B cell (primary cell): ENCODE measurements around the gene SUSD5. TPM values are rescaled to one million over a fixed set of nuclear protein-coding genes. Genes with fewer than 3 reads are reported as not detected.

Source experiments
- ATAC-seq: fragments of 200-7000 bp; cut with Tn5 transposase; one replicate; pipeline ENCODE4 v1.10.0; 2021; ENCODE audit warnings: low read depth, mild to moderate bottlenecking, moderate number of reproducible peaks, moderate library complexity
- CTCF ChIA-PET: fragments of 350-600 bp; sonication (Branson Sonifier 250); formaldehyde crosslinking; loops from one replicate; lab custom pipeline; 2021; ENCODE audit warnings: antibody characterized with exemption, inconsistent platforms; lab: Charles Lee
- POLR2A ChIA-PET: fragments of 350-600 bp; sonication (Branson Sonifier 250); formaldehyde crosslinking; loops from one replicate; lab custom pipeline; 2021; ENCODE audit warnings: antibody characterized with exemption; lab: Charles Lee
- DNase-seq: peaks from one replicate; pipeline ENCODE4 v3.0.0; 2013
- H2AFZ ChIP-seq: 2 replicates; pipeline ENCODE4 v1.6.1; 2012; ENCODE audit warnings: mild to moderate bottlenecking, low read depth, low read length; ENCODE audit not compliant: insufficient read depth, poor library complexity, severe bottlenecking
- H3K27ac ChIP-seq, 2 donors: 1 replicate in 1 of 2; 2 replicates in 1 of 2; pipeline ENCODE4 v1.5.1; 2012 to 2013; ENCODE audit warnings: low read length in 2 of 2, mild to moderate bottlenecking in 2 of 2, moderate library complexity in 1 of 2
- H3K27me3 ChIP-seq, 4 experiments: fragments of 200-600 bp in 1 of 4; sonication (generic) in 1 of 4; replicated peaks in 1 of 4; 1 replicate in 2 of 4; 2 replicates in 2 of 4; pipeline versions ENCODE4 v1.6.1 to v1.7.0; 2013 to 2016; ENCODE audit warnings: low read length in 3 of 4, mild to moderate bottlenecking in 2 of 4, mixed read lengths in 1 of 4, moderate library complexity in 1 of 4; ENCODE audit not compliant: insufficient read depth in 4 of 4, control insufficient read depth in 3 of 4; ENCODE audit errors: control extremely low read depth in 1 of 4
- H3K36me3 ChIP-seq, 2 experiments: replicated peaks in 1 of 2; 1 replicate in 1 of 2; 2 replicates in 1 of 2; pipeline versions ENCODE4 v1.6.1 to v1.7.1; 2013; ENCODE audit warnings: low read length in 1 of 2; ENCODE audit not compliant: insufficient read depth in 2 of 2, control insufficient read depth in 1 of 2; ENCODE audit errors: control extremely low read depth in 1 of 2, extremely low read depth in 1 of 2
- H3K4me1 ChIP-seq, 2 donors: fragments of 200-600 bp in 1 of 2; sonication (generic) in 1 of 2; 1 replicate in 1 of 2; 2 replicates in 1 of 2; pipeline versions ENCODE4 v1.5.1 to v1.6.1; 2013 to 2017; ENCODE audit warnings: low read length in 2 of 2; ENCODE audit not compliant: control insufficient read depth in 2 of 2, insufficient read depth in 2 of 2
- H3K4me2 ChIP-seq: replicated peaks from 2 replicates; pipeline ENCODE3; 2012; ENCODE audit warnings: mild to moderate bottlenecking, low read depth, low read length; ENCODE audit not compliant: poor library complexity, severe bottlenecking
- H3K4me3 ChIP-seq, 5 experiments: fragments of 200-600 bp in 1 of 5; sonication (generic) in 1 of 5; 1 replicate in 3 of 5; 2 replicates in 2 of 5; pipeline versions ENCODE4 v1.5.1 to v1.7.0; 2011 to 2016; ENCODE audit warnings: low read length in 4 of 5, mild to moderate bottlenecking in 4 of 5, low read depth in 2 of 5, control low read depth in 1 of 5, moderate library complexity in 1 of 5; ENCODE audit not compliant: insufficient read depth in 1 of 5; ENCODE audit errors: control extremely low read depth in 1 of 5, extremely low read depth in 1 of 5
- H3K79me2 ChIP-seq: fragments of 200-600 bp; sonication (generic); one replicate; pipeline ENCODE4 v1.6.0; 2016; ENCODE audit warnings: low read length; ENCODE audit not compliant: control insufficient read depth, insufficient read depth
- H3K9ac ChIP-seq: fragments of 200-600 bp; sonication (generic); 2 replicates; pipeline ENCODE4 v1.6.1; 2017; ENCODE audit warnings: mild to moderate bottlenecking, low read length, moderate library complexity
- H3K9me3 ChIP-seq, 3 donors: one replicate each; pipeline versions ENCODE4 v1.6.1 to v1.7.1; 2013; ENCODE audit warnings: low read length in 2 of 3; ENCODE audit not compliant: control insufficient read depth in 2 of 3, insufficient read depth in 1 of 3; ENCODE audit errors: control extremely low read depth in 1 of 3
- H4K20me1 ChIP-seq: 2 replicates; pipeline ENCODE4 v1.6.0; 2012; ENCODE audit warnings: mild to moderate bottlenecking, low read length; ENCODE audit not compliant: insufficient read depth, control insufficient read depth, poor library complexity, severe bottlenecking
- H3K27ac Mint-ChIP-seq: one replicate; pipeline ENCODE4 v1.8.0; 2021; ENCODE audit warnings: mixed read lengths
- H3K27me3 Mint-ChIP-seq: one replicate; pipeline ENCODE4 v1.8.0; 2021; ENCODE audit warnings: mixed read lengths
- H3K4me1 Mint-ChIP-seq: one replicate; pipeline ENCODE4 v1.8.0; 2021; ENCODE audit warnings: mixed read lengths
- H3K4me3 Mint-ChIP-seq: one replicate; pipeline ENCODE4 v1.8.0; 2021; ENCODE audit warnings: mixed read lengths
- H3K9me3 Mint-ChIP-seq: one replicate; pipeline ENCODE4 v1.8.0; 2022; ENCODE audit warnings: mixed read lengths; ENCODE audit not compliant: insufficient read depth
- EZH2 ChIP-seq: IDR thresholded peaks from 2 replicates; pipeline ENCODE4 v1.6.1; 2012; ENCODE audit warnings: borderline replicate concordance, low read depth, mild to moderate bottlenecking, moderate library complexity, low read length; ENCODE audit not compliant: insufficient read depth, poor library complexity, severe bottlenecking
- WGBS: methylation state at CpG from one replicate; pipeline ENCODE4 v1.1.5; 2013; ENCODE audit warnings: missing lambda C conversion rate; ENCODE audit not compliant: insufficient coverage; 5-methylcytosine and 5-hydroxymethylcytosine counted together
- intact Hi-C: fragments of 100-400 bp; cut with micrococcal nuclease; formaldehyde crosslinking; loops from one replicate; pipeline ENCODE4 v1.10.0; 2022
- polyA plus RNA-seq: library from polyadenylated mRNA; depleted of rRNA; stranded (reverse); fragments of >200 nt; gene quantifications from 2 replicates; pipeline ENCODE4 v1.2.3, GENCODE V29; 2012
- total RNA-seq, 2 donors: library from RNA; stranded (reverse); fragments of 120-200 nt in 1 of 2; gene quantifications; 1 replicate in 1 of 2; 2 replicates in 1 of 2; pipeline versions ENCODE4 v1.2.3 to v1.2.4, GENCODE V29; 2013 to 2022
- TF ChIP-seq, protein P1 (sequence below): fragments of 200-600 bp; IDR thresholded peaks from one replicate; pipeline ENCODE4 v1.8.0; 2022; ENCODE audit warnings: antibody characterized with exemption, mild to moderate bottlenecking

SUSD5 gene
- total and polyA plus RNA-seq, 2 donors (not counting 1 experiment from before 2014, with no cell fraction given), result 0.15 to 0.30 TPM

GRCh38 chr3:33137691-33138090 lies 80.9 kb downstream of the SUSD5 start:
- ChIA-PET CTCF (interaction anchor here (1.1 kb wide), 1 partner anchor 235 kb away, joined by 3 read pairs; no protein-coding TSS in a partner anchor), POLR2A (no interaction called here)
- no peaks in the 10 kb centered on the region for H3K9me3 Mint-ChIP-seq
- no CpG with 5 or more reads among the region's 1 CpG for WGBS
- DNase-seq (no peak), ATAC-seq (no peak)
- intact Hi-C loops, result loop anchor here (10.0 kb wide), 1 partner anchor 117 kb away; no protein-coding TSS in a partner anchor
- peaks cover 6 to 9% of the 10 kb centered on the region in 2 donors for H3K4me1 ChIP-seq
- H3K27ac Mint-ChIP-seq, result no peak overlapping the region
- peaks cover 12% of the 10 kb centered on the region for H3K4me1 Mint-ChIP-seq
- H3K36me3 ChIP-seq, result peaks cover 1 to 25% of the 10 kb centered on the region in 2 experiments
- H3K4me3 Mint-ChIP-seq, result no peak overlapping the region
- no peak overlapping the region for H3K4me3 ChIP-seq
- no peaks in the 10 kb centered on the region for H3K27me3 ChIP-seq
- H3K4me2 ChIP-seq, result no peak overlapping the region
- no peaks in the 10 kb centered on the region for H4K20me1 ChIP-seq
- no peak overlapping the region for H3K9ac ChIP-seq
- H3K79me2 ChIP-seq, result no peaks in the 10 kb centered on the region
- H3K27me3 Mint-ChIP-seq, result no peaks in the 10 kb centered on the region
- no peak overlapping the region for H3K27ac ChIP-seq
- no peaks in the 10 kb centered on the region for H3K9me3 ChIP-seq
- H2AFZ ChIP-seq, result no peak overlapping the region
- TF ChIP-seq, protein P1, sequence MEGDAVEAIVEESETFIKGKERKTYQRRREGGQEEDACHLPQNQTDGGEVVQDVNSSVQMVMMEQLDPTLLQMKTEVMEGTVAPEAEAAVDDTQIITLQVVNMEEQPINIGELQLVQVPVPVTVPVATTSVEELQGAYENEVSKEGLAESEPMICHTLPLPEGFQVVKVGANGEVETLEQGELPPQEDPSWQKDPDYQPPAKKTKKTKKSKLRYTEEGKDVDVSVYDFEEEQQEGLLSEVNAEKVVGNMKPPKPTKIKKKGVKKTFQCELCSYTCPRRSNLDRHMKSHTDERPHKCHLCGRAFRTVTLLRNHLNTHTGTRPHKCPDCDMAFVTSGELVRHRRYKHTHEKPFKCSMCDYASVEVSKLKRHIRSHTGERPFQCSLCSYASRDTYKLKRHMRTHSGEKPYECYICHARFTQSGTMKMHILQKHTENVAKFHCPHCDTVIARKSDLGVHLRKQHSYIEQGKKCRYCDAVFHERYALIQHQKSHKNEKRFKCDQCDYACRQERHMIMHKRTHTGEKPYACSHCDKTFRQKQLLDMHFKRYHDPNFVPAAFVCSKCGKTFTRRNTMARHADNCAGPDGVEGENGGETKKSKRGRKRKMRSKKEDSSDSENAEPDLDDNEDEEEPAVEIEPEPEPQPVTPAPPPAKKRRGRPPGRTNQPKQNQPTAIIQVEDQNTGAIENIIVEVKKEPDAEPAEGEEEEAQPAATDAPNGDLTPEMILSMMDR, result no peak
- no peak for TF ChIP-seq EZH2

DNA sequence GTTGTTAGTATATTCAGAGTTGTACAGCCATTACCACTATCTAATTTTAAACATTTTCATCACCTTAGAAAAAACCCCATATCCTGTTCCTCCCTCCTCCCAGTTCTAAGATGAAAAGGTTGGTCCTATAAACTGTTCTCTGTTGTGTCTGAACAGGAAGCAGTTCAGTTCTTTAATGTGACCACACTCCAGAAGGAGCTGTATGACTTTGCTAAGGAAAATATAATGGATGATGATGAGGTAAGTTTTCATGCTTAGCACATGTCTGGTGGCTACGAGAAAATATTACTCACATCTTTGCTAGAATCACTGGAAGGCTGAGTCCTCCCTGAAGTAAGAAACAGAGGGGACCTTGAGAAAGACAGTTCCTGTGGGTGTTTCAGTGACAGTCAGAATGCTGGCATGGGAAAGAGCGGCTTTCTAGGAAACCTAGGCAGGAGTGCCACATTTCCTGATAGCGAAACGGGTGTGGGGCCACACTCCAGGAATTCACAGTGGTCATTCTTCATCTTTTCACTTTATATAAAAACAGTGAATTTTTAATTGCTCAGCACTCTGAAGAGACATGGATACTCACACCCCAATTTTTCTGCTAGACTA lies 84.5 kb downstream of the SUSD5 start:
- Histone ChIP-seq H3K4me3 (no peak overlapping the region), H3K27ac (no peak overlapping the region), H3K27me3 (no peaks in the 10 kb centered on the region), H4K20me1 (no peaks in the 10 kb centered on the region), H2AFZ (no peak overlapping the region), H3K4me2 (no peak overlapping the region), H3K9me3 (no peaks in the 10 kb centered on the region), H3K4me1 (peaks cover 3 to 4% of the 10 kb centered on the region in 2 donors), H3K79me2 (no peaks in the 10 kb centered on the region), H3K36me3 (peaks cover 0 to 33% of the 10 kb centered on the region in 2 experiments), H3K9ac (no peak overlapping the region)
- WGBS, result no CpG with 5 or more reads among the region's 4 CpGs
- H3K27ac Mint-ChIP-seq, result no peak overlapping the region
- H3K4me1 Mint-ChIP-seq, result peaks cover 4% of the 10 kb centered on the region
- no peak for DNase-seq
- no peak for TF ChIP-seq EZH2
- TF ChIP-seq, protein P1, result no peak
- ATAC-seq, result no peak
- no peaks in the 10 kb centered on the region for H3K27me3 Mint-ChIP-seq
- intact Hi-C loops, result loop anchor here (5.0 to 10.0 kb wide), 3 partner anchors 121 to 583 kb away; partner anchors contain the start of gene CLASP2
- no peaks in the 10 kb centered on the region for H3K9me3 Mint-ChIP-seq
- no peak overlapping the region for H3K4me3 Mint-ChIP-seq
- POLR2A ChIA-PET, result no interaction called here
- CTCF ChIA-PET, result interaction anchor here (1.0 to 2.0 kb wide), 3 partner anchors 60 to 653 kb away, joined by 4 to 6 read pairs (median 4); no protein-coding TSS in a partner anchor
